SJSA1 (cell line): ENCODE measurements around the gene MZF1. TPM values are rescaled to one million over a fixed set of nuclear protein-coding genes. Genes with fewer than 3 reads are reported as not detected.
"Not testable (repeated sequence)": the region's sequence is repeated elsewhere in the genome, so short reads cannot be mapped to it uniquely, and the experiment has no call there.

ENCODE experiments used
- DNase-seq, 2 experiments: peaks; one replicate each; pipeline ENCODE4 v3.0.0-alpha.2; 2015 to 2020; ENCODE audit warnings: low spot score in 2 of 2, low read depth in 1 of 2
- H3K27ac ChIP-seq: fragments of 250-450 bp; sonication (Bioruptor Pico); 2 replicates; pipeline ENCODE4 v1.5.1; 2020; ENCODE audit warnings: mild to moderate bottlenecking, moderate library complexity
- H3K27me3 ChIP-seq: fragments of 250-450 bp; sonication (Bioruptor Pico); replicated peaks from 2 replicates; pipeline ENCODE4 v1.5.1; 2020; ENCODE audit warnings: mild to moderate bottlenecking, moderate library complexity
- H3K36me3 ChIP-seq: fragments of 250-450 bp; sonication (Bioruptor Pico); 2 replicates; pipeline ENCODE4 v1.5.1; 2020; ENCODE audit warnings: mild to moderate bottlenecking
- H3K4me1 ChIP-seq: fragments of 250-450 bp; sonication (Bioruptor Pico); replicated peaks from 2 replicates; pipeline ENCODE4 v1.6.1; 2021; ENCODE audit warnings: mild to moderate bottlenecking
- H3K4me3 ChIP-seq: fragments of 250-450 bp; sonication (Bioruptor Pico); 2 replicates; pipeline ENCODE4 v1.5.1; 2020; ENCODE audit warnings: mild to moderate bottlenecking
- H3K9me3 ChIP-seq: fragments of 250-450 bp; sonication (Bioruptor Pico); replicated peaks from 2 replicates; pipeline ENCODE4 v1.5.1; 2020; ENCODE audit warnings: mild to moderate bottlenecking
- total RNA-seq: library from RNA; depleted of rRNA; stranded (reverse); fragments of >200 nt; shearing (Covaris generic); gene quantifications from 2 replicates; pipeline ENCODE4 v1.2.3, GENCODE V29; 2014

The MZF1 gene
- total RNA-seq, 1 experiment from 2014 or later: 5.0 TPM

DNA sequence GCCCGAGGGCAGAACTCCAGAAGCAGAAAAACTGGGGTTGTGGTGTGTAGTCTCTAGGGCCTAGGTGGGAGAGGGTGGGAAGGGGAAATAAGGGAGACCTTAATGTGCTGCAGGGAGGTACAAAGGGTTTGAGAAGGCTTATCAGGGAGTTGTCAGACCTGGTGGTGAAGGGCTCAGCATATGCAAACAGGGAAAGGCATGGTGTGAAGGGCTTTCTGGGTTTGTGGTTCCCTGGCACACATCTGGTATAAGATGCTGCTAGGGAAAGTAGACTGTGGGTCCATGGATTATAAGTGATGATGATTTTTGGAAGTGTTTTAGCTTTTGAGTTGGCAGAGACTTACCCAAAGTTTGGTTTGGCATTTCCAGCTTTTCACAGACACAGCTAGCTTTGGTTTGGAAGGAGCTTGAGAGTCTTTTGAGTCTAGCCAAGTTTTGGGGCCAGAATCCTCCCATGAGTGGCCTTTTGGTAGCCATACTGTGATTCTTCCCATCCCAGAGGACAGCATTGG, 27.1 kb downstream of the MZF1 start:
- H3K36me3 ChIP-seq: peaks cover 63% of the 10 kb centered on the region
- peak overlapping the region; percentile 99 for H3K4me3 ChIP-seq
- no peaks in the 10 kb centered on the region for H3K27me3 ChIP-seq
- DNase-seq: no peak
- peaks cover 4% of the 10 kb centered on the region for H3K9me3 ChIP-seq
- peaks cover 16% of the 10 kb centered on the region for H3K4me1 ChIP-seq
- H3K27ac ChIP-seq: no peak overlapping the region

DNA sequence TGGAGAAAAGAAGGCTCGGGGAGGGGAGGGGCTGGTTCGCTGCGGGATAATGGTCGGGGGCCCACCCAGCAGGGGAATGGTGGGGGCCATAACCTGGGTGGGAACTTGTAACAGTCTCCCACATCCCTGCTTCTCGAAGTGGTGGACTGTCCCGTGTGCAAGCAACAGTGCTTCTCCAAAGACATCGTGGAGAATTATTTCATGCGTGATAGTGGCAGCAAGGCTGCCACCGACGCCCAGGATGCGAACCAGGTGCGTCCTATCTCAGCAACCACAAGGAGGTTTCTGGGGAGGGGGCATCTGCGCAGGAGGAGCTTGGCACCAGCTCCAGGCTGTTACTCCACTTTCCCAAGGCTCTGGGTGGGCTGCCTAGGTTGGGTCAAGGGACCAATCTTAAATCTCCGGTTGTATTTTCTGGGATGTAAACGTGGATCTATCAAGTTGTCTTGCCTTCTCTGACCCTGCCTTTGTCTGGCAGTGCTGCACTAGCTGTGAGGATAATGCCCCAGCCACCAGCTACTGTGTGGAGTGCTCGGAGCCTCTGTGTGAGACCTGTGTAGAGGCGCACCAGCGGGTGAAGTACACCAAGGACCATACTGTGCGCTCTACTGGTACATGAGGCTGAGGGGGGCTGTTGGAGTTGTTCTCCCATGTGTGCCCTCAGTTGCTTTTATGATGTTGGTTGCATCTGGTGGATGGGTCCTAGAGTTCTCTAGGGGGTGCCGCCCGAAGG, 27.7 kb downstream of the MZF1 start:
- peak overlapping the region; percentile 99 for H3K4me3 ChIP-seq
- H3K27me3 ChIP-seq: no peaks in the 10 kb centered on the region
- peaks cover 4% of the 10 kb centered on the region for H3K9me3 ChIP-seq
- no peak for DNase-seq
- H3K4me1 ChIP-seq: peaks cover 16% of the 10 kb centered on the region
- peaks cover 57% of the 10 kb centered on the region for H3K36me3 ChIP-seq
- H3K27ac ChIP-seq: peak overlapping the region; percentile 28; the same call in 1 of the 2 replicates

DNA sequence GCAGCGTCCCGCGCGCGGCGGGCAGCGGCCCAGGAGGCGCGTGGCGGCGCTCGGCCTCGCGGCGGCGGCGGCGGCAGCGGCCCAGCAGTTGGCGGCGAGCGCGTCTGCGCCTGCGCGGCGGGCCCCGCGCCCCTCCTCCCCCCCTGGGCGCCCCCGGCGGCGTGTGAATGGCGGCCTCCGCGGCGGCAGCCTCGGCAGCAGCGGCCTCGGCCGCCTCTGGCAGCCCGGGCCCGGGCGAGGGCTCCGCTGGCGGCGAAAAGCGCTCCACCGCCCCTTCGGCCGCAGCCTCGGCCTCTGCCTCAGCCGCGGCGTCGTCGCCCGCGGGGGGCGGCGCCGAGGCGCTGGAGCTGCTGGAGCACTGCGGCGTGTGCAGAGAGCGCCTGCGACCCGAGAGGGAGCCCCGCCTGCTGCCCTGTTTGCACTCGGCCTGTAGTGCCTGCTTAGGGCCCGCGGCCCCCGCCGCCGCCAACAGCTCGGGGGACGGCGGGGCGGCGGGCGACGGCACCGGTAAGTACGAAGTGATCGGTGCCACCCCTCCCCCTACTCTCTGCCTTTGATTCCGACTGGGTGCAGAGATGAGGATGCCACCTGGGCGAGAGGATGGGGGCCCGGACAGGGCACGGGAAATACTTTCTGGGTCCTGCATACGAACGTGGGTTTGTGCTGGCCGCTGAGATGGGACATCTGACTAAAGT, 28.4 kb downstream of the MZF1 start:
- Histone ChIP-seq H3K27ac (peak overlapping the region; percentile 55), H3K4me1 (peaks cover 16% of the 10 kb centered on the region), H3K36me3 (peaks cover 50% of the 10 kb centered on the region), H3K9me3 (peaks cover 4% of the 10 kb centered on the region), H3K27me3 (no peaks in the 10 kb centered on the region), H3K4me3 (peak overlapping the region; percentile 99)
- peak; percentile 27 to 67 for DNase-seq

DNA sequence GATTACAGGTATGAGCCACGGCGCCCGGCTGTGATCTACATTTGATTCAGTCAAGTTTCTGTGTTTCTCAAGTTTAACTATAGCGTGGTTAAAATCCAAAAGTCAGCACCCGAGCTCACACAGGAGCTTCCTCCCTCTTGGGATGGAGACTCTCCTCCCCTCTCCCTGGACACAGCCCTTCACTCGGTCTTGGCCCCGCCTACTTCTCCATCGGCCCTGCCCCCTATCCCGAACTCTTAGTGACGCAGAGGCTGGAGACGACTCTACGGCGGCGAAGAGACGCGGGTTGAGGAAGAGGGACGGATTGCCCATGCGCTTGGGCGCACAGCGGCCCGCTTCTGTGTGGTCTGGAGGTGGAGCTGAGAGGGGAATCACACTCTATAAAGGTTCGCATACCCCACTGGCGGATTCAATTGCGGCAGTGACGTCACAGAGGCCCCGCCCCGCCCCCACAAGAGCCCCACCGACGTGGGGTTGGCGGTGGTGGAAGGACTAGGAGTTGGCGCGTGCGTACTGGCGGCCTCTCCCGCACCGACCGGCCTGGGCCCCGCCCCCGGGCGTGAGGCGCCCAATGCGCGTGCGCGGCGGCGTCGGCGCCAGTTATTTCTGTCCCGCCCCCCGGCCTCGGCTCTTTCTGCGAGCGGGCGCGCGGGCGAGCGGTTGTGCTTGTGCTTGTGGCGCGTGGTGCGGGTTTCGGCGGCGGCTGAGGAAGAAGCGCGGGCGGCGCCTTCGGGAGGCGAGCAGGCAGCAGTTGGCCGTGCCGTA, 29.1 kb downstream of the MZF1 start, which contains the start of gene TRIM28:
TSS of gene TRIM28 (plus strand) at position 239 of the 765 bp plus-strand sequence. CDS start 694 bp downstream, outside the sequence.
- Histone ChIP-seq H3K4me3 (peak within 1 kb of the TSS; percentile 99), H3K4me1 (peaks cover 16% of the 10 kb centered on the region), H3K27ac (peak within 1 kb of the TSS; percentile 55), H3K9me3 (peaks cover 4% of the 10 kb centered on the region), H3K27me3 (no peaks in the 10 kb centered on the region), H3K36me3 (peaks cover 43% of the 10 kb centered on the region)
- peak; percentile 99 to 100 for DNase-seq

DNA sequence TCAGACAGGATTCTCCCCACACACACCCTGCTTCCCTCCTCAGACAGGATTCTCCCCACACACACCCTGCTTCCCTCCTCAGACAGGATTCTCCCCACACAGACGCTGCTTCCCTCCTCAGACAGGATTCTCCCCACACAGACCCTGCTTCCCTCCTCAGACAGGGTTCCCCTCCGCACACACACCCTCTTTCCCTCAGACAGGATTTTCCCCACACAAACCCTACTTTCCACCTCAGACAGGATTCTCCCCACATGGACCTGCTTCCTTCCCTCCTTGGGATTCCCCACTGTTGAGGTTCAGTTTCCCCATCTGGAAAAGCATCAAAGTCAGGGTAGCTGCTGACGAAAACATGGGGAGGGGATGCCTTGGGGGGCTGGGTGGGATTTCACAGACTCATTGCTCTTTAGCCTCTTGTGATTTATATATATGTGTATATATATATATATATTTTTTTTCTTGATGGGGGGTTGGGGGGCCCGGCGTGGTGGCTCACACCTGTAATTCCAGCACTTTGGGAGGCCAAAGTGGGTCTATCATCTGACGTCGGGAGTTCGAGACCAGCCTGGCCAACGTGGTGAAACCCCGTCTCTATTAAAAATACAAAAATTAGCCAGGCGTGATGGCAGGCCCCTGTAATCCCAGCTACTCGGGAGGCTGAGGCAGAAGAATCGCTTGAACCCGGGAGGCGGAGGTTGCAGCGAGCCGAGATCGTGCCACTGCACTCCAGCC, 30.3 kb downstream of the MZF1 start:
- not testable (repeated sequence) for H3K27ac ChIP-seq, H3K9me3 ChIP-seq, DNase-seq, H3K27me3 ChIP-seq, H3K4me3 ChIP-seq
- peaks cover 31% of the 10 kb centered on the region for H3K36me3 ChIP-seq
- peaks cover 16% of the 10 kb centered on the region for H3K4me1 ChIP-seq

DNA sequence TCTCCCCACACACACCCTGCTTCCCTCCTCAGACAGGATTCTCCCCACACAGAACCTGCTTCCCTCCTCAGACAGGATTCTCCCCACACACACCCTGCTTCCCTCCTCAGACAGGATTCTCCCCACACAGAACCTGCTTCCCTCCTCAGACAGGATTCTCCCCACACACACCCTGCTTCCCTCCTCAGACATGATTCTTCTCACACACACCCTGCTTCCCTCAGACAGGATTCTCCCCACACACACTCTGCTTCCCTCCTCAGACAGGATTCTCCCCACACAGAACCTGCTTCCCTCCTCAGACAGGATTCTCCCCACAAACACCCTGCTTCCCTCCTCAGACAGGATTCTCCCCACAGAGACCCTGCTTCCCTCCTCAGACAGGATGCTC, 34.0 kb downstream of the MZF1 start:
- peaks cover 16% of the 10 kb centered on the region for H3K27me3 ChIP-seq
- H3K4me3 ChIP-seq, DNase-seq, H3K9me3 ChIP-seq, H3K4me1 ChIP-seq, H3K36me3 ChIP-seq, H3K27ac ChIP-seq: not testable (repeated sequence)

DNA sequence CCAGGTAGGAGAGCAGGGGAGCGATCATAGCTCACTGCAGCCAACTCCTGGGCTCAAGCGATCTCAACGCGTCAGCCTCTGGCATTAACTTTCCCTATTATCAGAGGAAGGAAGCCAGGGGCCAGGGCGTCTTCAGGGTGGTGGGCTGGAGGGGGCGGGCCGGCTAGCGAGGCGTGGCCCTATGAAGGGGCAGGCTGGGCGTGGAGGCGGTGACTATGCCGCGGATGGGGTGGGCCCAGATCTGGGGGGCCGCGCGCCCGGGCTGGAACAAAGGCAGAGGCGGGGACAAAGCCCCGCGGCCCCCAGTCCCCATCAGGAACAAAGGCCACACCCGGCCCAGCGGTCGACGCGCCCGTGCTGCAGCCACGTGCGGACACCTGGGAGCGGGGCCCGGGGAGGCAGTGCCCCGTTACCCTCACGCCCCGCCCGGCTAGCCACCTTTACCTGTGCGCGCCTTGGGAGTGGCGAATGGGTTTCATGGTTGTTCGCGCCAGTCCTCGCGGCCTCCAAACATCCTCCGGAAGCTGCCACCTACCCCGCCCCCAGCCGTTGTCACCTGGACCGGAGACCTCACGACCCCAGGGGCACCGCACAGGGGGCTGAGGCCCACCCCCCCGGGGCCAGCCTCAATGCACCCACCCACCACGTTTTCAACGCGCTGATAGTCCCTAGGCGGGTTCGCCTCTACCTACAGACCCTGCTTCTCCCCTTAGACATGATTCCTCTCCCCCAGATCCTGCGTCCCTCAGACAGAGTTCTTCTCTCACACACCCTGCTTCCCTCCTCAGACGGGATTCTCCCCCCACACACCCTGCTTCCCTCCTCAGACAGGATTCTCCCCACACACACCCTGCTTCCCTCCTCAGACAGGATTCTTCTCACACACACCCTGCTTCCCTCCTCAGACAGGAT, 34.6 kb downstream of the MZF1 start:
- H3K9me3 ChIP-seq: 0 out of 2 replicates have a peak, but pooled peaks cover 3% of the 10 kb centered on the region
- DNase-seq: no peak
- no peak overlapping the region for H3K27ac ChIP-seq
- no peak overlapping the region for H3K4me3 ChIP-seq
- no peaks in the 10 kb centered on the region for H3K36me3 ChIP-seq
- peaks cover 16% of the 10 kb centered on the region for H3K27me3 ChIP-seq
- peaks cover 3% of the 10 kb centered on the region; the same call in 1 of the 2 replicates for H3K4me1 ChIP-seq

DNA sequence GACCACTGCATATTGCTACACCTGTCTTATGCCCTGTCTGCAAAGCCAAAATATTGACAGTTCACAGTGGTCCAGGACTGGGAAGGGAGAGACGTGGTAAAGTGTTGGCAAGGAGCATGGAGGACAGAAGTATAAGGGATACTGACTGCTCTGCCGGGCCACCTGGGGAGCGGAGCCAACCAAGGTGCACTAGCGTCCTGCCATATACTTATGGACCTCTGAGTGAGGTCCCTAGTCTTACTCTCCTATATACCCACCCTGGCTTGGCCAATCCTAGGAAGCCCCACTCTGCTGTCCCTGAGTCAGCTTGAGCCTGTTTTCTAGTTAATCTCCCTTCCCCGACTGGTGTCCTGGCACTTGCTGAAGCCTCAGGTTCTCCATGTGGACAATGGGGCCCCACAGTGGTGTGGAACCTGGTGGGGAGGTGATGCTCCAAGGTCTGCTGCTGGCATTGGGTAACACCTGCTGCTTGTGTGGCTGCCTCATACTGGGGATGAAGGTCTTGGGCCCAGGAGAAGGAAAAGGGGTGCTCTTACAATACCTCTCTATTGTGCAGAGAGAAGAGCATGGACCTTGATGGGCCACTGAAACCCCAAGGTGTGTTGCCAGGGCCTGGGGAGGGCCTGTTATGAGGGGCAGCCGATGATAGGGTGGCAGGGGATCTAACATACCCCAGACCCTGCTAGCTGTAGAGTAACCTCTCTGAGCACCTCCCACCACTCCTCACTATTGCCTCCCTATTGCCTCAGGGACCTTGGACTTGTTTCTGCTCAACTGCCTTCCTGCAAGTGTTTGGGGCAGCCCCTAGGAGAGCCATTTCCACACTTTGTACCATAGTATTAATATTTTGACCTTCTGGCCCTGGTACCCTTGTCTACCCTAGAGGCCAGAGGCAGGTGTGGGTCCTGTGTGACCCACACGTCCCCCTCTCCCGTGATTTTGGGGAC, 36.0 kb downstream of the MZF1 start:
- Histone ChIP-seq H3K9me3 (0 out of 2 replicates have a peak, but pooled peaks cover 3% of the 10 kb centered on the region), H3K4me3 (no peak overlapping the region), H3K27ac (no peak overlapping the region), H3K4me1 (no peaks in the 10 kb centered on the region), H3K27me3 (peaks cover 22% of the 10 kb centered on the region), H3K36me3 (no peaks in the 10 kb centered on the region)
- DNase-seq: no peak

DNA sequence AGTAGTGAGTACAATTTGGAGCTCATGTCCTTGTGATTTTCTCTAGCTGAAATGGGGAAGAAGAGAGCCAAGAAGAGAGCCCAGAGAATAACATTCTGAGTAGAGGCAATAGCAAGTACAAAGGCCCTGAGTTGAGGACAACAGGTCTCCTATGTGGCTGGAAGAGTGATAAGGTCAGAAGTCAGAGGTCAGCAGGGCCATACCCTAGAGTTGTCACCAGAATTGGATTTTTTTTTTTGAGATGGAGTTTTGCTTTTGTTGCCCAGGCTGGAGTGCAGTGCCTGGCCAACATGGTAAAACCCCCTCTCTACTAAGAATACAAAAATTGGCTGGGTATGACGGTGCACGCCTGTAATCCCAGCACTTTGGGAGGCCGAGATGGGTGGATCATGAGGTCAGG, 37.3 kb downstream of the MZF1 start:
- no peak for DNase-seq
- Histone ChIP-seq H3K36me3 (no peaks in the 10 kb centered on the region), H3K27me3 (peaks cover 32% of the 10 kb centered on the region), H3K9me3 (0 out of 2 replicates have a peak, but pooled peaks cover 3% of the 10 kb centered on the region), H3K4me3 (no peak overlapping the region), H3K4me1 (no peaks in the 10 kb centered on the region), H3K27ac (no peak overlapping the region)

DNA sequence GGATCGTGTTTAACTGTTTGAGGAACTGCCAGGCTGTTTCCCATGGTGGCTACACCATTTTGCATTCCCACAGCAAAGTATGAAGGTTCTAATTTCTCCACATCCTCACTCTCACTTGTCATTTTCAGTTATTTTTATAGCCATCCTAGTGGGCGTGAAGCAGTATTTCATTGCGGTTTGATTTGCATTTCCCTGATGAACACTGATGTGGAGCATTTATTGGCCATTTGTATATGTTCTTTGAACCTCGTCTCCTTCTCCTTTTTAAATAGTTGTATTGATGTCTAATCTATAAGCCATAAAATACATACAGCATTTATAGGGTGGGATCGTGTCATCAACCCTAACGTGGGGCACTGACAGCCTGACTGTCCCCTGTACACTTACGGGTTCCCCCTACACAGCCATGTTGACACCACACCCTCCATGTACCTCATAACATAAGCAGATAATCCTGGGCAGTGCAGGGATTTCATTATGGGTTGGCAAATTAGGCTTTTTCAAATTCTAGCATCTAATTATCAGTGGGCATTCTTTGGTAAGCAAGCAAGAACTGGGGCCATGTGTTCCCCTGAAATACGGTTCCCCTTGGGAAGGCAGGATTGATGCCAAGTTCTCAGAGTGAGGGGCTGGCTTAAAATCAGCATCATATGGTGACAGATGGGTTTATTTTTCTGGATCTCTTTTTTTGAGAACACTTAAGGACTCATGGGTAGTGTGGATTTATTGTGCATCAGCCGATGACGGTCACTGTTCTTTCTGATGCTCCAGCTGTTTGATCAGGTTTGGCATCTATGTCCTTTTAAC, 41.9 kb downstream of the MZF1 start:
- Histone ChIP-seq H3K36me3 (no peaks in the 10 kb centered on the region), H3K27ac (no peak overlapping the region), H3K4me1 (no peaks in the 10 kb centered on the region), H3K4me3 (no peak overlapping the region), H3K9me3 (0 out of 2 replicates have a peak, but pooled peaks cover 3% of the 10 kb centered on the region), H3K27me3 (peaks cover 22% of the 10 kb centered on the region)
- DNase-seq: no peak

DNA sequence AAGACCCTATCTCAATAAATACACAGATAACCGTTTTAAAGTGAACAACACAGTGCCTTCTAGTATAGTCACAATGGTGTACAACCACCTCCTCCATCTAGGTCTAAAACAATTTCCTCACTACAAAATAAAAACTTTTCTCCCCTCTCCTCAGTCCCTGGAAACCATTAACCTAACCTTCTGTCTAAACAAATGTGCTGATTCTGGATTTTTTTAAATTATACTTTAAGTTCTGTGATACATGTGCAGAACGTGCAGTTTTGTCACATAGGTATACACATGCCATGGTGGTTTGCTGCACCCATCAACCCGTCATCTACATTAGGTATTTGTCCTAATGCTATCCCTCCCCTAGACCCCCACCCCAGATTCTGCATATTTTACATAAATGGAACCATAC, 43.7 kb downstream of the MZF1 start:
- DNase-seq: no peak
- H3K4me3 ChIP-seq: no peak overlapping the region
- peaks cover 18% of the 10 kb centered on the region for H3K27me3 ChIP-seq
- no peaks in the 10 kb centered on the region for H3K36me3 ChIP-seq
- no peak overlapping the region for H3K27ac ChIP-seq
- H3K9me3 ChIP-seq: 0 out of 2 replicates have a peak, but pooled peaks cover 3% of the 10 kb centered on the region
- H3K4me1 ChIP-seq: no peaks in the 10 kb centered on the region
